Epidermal melanocyte (primary cell): ENCODE results near the gene ZNF674.
A peak's percentile ranks its signal among the peaks of the same experiment; 100 is the strongest.

Experiments
- DNase-seq: peaks from one replicate; pipeline ENCODE4 v3.0.0; 2011; ENCODE audit warnings: low spot score; ENCODE audit not compliant: insufficient read length

Gene ZNF674

DNA sequence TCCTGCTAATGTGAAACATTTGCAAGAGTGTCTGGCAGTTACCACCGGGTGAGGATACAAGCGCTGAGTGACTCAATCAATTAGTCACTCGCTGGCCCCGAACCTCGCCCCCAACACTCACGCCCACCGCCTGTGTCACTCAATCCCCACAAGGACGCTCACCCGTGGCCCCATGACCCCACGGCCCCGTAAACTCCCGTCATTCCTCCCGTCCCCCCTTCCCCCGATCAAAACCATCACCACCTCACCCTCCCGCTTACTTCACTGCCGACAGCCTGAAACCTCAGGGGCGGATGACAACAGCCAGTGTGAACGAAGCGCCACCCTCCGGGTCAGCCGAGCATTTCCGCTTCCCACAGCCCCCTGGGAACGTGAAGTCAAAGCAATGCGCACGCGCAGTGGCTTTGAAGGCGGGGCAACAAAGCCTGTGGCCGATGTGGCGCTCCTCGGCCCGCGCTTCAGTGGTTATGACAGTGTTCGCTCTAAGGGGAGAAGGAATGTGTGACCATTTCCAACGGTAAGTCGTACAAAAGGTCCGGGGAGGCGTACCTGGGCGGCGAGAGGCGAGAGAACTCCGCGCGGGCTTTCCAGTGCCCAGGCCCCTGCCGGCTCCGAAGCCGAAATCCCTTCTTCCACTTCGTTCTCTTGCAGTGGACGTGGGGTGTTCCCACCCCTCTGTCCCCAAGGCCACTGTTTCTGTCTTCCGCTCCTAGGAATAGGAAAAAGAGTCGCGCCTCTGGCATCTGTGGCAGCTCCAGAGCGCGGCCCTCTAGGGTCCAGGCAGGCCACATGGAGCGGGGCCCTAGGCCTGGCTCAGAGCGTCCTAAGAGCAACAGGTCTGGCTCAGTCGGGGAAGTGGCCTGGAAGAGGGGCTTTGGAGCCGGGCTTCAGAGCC lies at the start of gene ZNF674:
ZNF674 (minus strand) TSS at position 311 of the 895 bp plus-strand sequence. CDS start 3,334 bp downstream, outside the sequence.
- DNase-seq, result peak; percentile 68

DNA sequence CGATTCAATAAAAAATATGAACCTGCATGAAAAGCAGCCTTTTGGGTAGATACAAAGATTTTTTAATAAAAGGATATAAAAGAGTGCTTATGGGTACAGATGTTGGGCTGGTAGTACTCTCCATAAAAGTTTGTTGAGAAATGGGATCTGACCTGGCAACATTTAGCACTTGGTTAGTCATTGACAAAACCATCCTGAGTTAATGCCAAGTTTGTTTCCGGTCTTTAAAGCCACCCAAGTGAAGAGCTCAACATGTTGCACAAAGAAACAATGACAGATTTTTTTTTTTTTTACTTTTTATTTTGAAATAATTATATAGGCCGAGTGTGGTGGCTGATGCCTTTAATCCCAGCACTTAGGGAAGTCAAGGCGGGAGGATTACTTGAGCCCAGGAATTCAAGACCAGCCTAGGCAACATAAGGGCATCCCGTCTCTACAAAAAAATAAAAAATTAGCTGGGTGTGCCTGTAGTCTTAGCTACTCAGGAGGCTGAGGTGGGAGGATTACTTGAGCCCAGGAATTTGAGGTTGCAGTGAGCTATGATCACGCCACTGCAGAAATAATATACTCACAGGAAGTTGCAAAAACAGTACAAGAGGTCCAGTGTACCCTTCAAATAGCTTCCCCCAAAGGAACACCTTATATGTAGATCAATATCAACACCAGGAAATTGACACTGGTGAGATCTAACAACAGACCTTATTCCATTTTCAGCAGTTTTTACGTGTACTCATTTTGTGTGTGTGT lies 44.9 kb upstream of the ZNF674 start:
- DNase-seq, result no peak

DNA sequence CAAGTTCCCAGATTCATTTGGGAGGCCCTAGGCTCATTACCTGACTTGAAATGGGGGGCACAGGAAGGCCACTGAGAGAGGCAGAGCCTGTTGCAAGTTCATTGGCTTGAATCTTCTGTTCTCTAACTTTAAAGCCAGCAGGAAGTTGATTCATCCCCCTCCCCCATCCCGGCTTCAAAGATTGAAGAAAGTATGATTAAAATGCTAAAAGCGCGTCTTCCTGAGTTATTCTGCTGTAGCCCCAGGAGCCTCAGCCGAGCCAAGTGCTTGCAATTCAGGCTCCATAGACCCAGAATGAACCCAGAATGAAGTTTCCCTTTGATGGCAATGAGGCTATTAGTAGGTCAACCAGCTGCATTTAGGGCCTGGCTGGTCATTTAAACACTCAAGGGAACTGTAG lies 43.0 kb upstream of the ZNF674 start:
- no peak for DNase-seq

GRCh38 chrX:46587753-46588171 lies 42.5 kb upstream of the ZNF674 start:
- DNase-seq, result no peak

- DNase-seq, result no peak
Measured at GRCh38 chrX:46587158-46587557, 41.9 kb upstream of the ZNF674 start.

DNA sequence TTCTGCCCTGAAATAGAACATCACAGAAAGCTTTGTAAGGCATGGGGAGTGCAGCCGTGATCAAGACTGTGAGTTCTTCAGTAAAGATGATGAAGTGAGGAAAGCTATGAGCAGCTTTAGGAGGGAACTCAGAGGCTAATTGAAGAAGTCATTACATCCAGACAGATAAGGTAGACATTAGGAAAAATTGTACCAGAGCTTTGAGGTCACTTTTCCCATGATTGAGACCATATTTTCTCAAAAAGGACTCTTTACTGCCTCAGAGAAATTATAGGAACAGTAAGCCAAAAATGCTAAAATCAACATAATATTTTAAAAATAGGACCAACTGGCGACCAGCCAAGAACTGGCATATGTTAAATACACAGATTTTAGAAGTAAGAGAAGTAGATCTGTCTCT lies 39.5 kb upstream of the ZNF674 start:
- DNase-seq, result no peak

DNA sequence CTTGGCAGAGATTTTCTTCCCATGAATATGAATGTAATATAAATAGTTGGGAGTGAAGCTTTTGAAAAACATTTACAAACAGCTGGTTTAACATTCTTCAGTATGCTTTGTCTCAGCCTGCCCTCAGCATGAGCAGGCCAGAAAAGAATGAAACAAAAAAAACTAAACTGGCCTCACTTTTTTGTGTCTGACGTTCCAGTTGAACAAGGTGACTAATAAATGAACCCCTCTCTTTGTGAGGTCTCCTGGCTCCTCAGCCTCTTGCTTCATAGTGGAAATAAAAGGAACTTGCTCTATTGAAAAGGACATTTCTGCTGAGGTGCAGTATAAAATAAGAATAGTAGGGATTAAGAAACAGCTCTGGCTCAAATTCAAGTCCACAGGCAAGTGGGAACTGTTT lies 37.7 kb upstream of the ZNF674 start:
- no peak for DNase-seq

- DNase-seq, result no peak
Measured at GRCh38 chrX:46582325-46582724, 37.1 kb upstream of the ZNF674 start.

GRCh38 chrX:46580613-46581012 lies 35.4 kb upstream of the ZNF674 start:
- DNase-seq, result no peak

- no peak for DNase-seq
Measured at GRCh38 chrX:46579250-46579649, 34.0 kb upstream of the ZNF674 start.

- no peak for DNase-seq
Measured at GRCh38 chrX:46577221-46578005, 32.2 kb upstream of the ZNF674 start.

DNA sequence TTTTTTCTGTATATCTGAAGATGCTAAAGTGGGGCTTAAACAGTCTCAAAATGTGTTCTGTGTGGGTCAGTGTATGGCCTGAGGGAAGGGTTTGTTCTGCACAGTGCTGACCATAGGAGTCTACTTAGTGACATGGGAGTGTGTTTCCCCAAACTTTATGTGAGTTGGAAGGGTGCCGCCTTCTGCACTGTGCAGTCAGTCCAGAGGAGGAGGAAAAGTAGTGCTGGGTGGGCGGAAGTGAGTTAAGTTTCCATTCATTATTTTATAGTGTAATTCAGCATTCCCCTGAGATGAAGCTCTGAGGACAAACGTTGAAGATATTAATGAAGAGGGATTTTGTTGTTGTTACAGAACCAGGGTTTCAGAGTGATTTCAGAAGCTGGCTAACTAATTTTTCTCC lies 31.2 kb upstream of the ZNF674 start:
- no peak for DNase-seq

DNA sequence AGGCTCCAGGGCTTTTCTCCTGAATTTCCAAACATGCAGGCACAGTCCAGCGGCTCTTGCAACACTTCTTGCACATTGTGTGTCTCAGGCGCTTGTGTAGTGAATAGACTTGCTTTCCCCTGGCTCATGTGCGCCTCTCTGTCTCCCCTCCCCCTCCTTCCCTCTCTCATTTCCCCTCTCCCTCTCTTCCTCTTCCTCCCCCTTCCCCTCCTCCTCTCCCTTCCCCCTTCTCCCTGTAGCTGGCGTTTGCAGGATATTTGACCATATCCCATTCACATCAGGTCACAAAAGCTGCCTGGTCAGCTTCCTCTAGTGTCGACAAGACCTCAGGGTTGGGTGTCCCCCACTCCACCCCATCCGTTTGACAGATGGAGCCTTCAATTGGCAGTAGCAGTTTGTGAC lies 30.8 kb upstream of the ZNF674 start:
- DNase-seq, result no peak

DNA sequence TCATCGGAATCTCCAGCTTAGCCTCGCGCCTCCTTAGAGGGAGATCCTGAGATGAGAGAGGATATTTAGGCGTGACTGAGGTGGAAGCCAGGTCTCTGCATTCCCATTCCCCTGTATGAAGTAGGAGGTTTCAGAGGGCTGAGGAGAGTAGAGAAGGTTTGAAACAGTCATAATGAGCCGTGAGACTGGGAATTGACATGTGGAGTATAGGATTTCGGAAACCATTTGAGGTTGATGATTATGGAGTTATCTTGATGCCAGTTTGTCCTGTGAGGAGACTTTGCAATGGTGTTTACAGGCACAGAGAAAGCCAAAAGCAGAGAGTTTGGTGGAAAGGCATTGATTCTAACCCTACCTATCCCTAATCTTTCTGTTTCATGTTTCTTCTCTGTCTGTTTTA lies 30.4 kb upstream of the ZNF674 start:
- DNase-seq, result no peak

- no peak for DNase-seq
Measured at GRCh38 chrX:46574774-46575381, 29.7 kb upstream of the ZNF674 start.

- DNase-seq, result no peak
Measured at GRCh38 chrX:46573892-46574773, 28.9 kb upstream of the ZNF674 start.

GRCh38 chrX:46573331-46573891 lies 28.2 kb upstream of the ZNF674 start, which contains the start of gene CHST7:
CHST7 (plus strand) TSS chrX:46573765; CDS start chrX:46573932, 167 bp downstream.
- peak; percentile 22 for DNase-seq

DNA sequence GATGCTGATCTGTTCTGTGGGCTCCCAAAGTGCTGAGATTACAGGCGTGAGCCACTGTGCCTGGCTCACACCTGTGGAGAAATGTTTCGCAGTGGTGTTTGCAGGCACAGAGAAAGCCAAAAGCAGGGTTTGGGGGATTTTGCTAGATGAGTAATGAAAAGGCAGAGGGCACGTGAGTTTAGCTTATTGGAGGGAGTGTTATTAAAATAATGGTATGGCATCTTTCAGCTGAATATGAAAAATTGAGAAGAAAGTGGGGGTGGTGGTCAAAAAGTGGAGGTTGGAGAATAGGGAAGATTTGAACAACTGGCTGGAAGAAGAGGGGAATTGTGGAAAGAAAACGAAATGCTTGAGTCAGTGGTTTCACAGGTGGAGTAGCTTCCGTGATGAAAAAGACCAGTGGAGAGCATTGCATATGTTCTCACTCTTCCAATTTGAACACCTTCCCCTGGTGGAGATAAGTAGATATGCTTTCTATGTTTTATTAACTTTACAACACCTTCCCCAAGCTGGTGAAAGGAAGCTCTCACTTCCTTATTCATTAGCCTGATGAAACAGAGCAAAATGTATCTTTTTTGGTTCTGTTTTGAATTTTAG lies 27.2 kb upstream of the ZNF674 start:
- DNase-seq, result no peak
